Neural cell (in vitro differentiated cells): ENCODE results near the gene PAK5. TPM values are rescaled to one million over a fixed set of nuclear protein-coding genes. Genes with fewer than 3 reads are reported as not detected.

Experiments
- H2AFZ ChIP-seq: fragments of 200-600, 300-800 bp; sonication (generic), shearing (Covaris generic); 2 replicates; pipeline ENCODE4 v1.6.0; 2014; ENCODE audit warnings: low read depth, mild to moderate bottlenecking, antibody characterized with exemption, low read length, moderate library complexity
- H3F3A ChIP-seq: fragments of 200-600 bp; shearing (Covaris generic); 2 replicates; pipeline ENCODE4 v1.6.1; 2016; ENCODE audit warnings: mild to moderate bottlenecking, moderate library complexity, mixed read lengths, antibody characterized with exemption, low read length; ENCODE audit not compliant: insufficient read depth, poor library complexity, severe bottlenecking
- H3K27ac ChIP-seq: fragments of 200-600, 300-800 bp; sonication (generic), shearing (Covaris generic); 2 replicates; pipeline ENCODE4 v1.5.1; 2014; ENCODE audit warnings: mild to moderate bottlenecking, low read length, moderate library complexity
- H3K27me3 ChIP-seq: fragments of 300-800, 200-600 bp; sonication (generic), shearing (Covaris generic); 2 replicates; pipeline ENCODE4 v1.6.0; 2014; ENCODE audit warnings: mild to moderate bottlenecking, low read depth, low read length, moderate library complexity; ENCODE audit not compliant: insufficient read depth
- H3K36me3 ChIP-seq: fragments of 300-800, 200-600 bp; sonication (generic), shearing (Covaris generic); 2 replicates; pipeline ENCODE4 v1.5.1; 2014; ENCODE audit warnings: mild to moderate bottlenecking, antibody characterized with exemption, low read length, moderate library complexity; ENCODE audit not compliant: insufficient read depth
- H3K4me2 ChIP-seq: fragments of 300-800, 200-600 bp; sonication (generic), shearing (Covaris generic); 2 replicates; pipeline ENCODE4 v1.6.0; 2014; ENCODE audit warnings: mild to moderate bottlenecking, low read length
- H3K4me3 ChIP-seq: fragments of 300-800, 200-600 bp; sonication (generic), shearing (Covaris generic); 2 replicates; pipeline ENCODE4 v1.5.1; 2014; ENCODE audit warnings: mild to moderate bottlenecking, low read length, moderate library complexity
- H3K79me2 ChIP-seq: fragments of 200-600 bp; shearing (Covaris generic); replicated peaks from 2 replicates; pipeline ENCODE4 v1.6.0; 2014; ENCODE audit warnings: mild to moderate bottlenecking, low read length, moderate library complexity; ENCODE audit not compliant: insufficient read depth
- H3K9ac ChIP-seq: fragments of 300-800, 200-600 bp; sonication (generic), shearing (Covaris generic); 2 replicates; pipeline ENCODE4 v1.6.1; 2016; ENCODE audit warnings: mild to moderate bottlenecking, low read length, mixed read lengths
- H3K9me2 ChIP-seq: fragments of 200-600 bp; shearing (Covaris generic); 2 replicates; pipeline ENCODE4 v1.6.1; 2016; ENCODE audit warnings: mild to moderate bottlenecking, low read length, mixed read lengths; ENCODE audit not compliant: insufficient read depth
- H3K9me3 ChIP-seq: fragments of 200-600, 300-800 bp; sonication (generic), shearing (Covaris generic); 2 replicates; pipeline ENCODE4 v1.6.1; 2016; ENCODE audit warnings: mild to moderate bottlenecking, mixed run types, low read length, moderate library complexity, mixed read lengths
- H4K20me1 ChIP-seq: fragments of 200-600 bp; shearing (Covaris generic); 2 replicates; pipeline ENCODE4 v1.6.1; 2016; ENCODE audit warnings: mild to moderate bottlenecking, mixed run types; ENCODE audit not compliant: insufficient read depth
- CTCF ChIP-seq: fragments of 450-650 bp; IDR thresholded peaks from 2 replicates; pipeline ENCODE4 v1.5.1; 2014; ENCODE audit warnings: antibody characterized with exemption, mild to moderate bottlenecking, moderate library complexity; ENCODE audit not compliant: poor library complexity, severe bottlenecking
- EP300 ChIP-seq: fragments of 450-650 bp; conservative IDR thresholded peaks from 2 replicates; pipeline ENCODE4 v1.6.1; 2014; ENCODE audit warnings: antibody characterized with exemption, mild to moderate bottlenecking, moderate library complexity; ENCODE audit not compliant: poor library complexity, severe bottlenecking
- EZH2 ChIP-seq: fragments of 200-600, 300-800 bp; shearing (Covaris generic), sonication (generic); IDR thresholded peaks from 2 replicates; pipeline ENCODE4 v1.6.1; 2014; ENCODE audit warnings: antibody characterized with exemption, low read length, borderline replicate concordance, mild to moderate bottlenecking; ENCODE audit not compliant: insufficient read depth, poor library complexity, severe bottlenecking
- MXI1 ChIP-seq: fragments of 450-650 bp; conservative IDR thresholded peaks from 2 replicates; pipeline ENCODE4 v1.6.1; 2014; ENCODE audit warnings: antibody characterized with exemption, mild to moderate bottlenecking; ENCODE audit not compliant: poor library complexity, severe bottlenecking
- POLR2AphosphoS5 ChIP-seq: IDR thresholded peaks from 2 replicates; pipeline ENCODE4 v1.6.1; 2012
- RAD21 ChIP-seq: fragments of 450-650 bp; conservative IDR thresholded peaks from 2 replicates; pipeline ENCODE4 v1.6.1; 2014; ENCODE audit warnings: antibody characterized with exemption, mild to moderate bottlenecking, moderate library complexity
- REST ChIP-seq: IDR thresholded peaks from 2 replicates; pipeline ENCODE4 v1.6.1; 2012; ENCODE audit warnings: borderline replicate concordance
- SMC3 ChIP-seq: fragments of 450-650 bp; conservative IDR thresholded peaks from 2 replicates; pipeline ENCODE4 v1.6.1; 2014; ENCODE audit warnings: antibody characterized with exemption, mild to moderate bottlenecking, moderate library complexity; ENCODE audit not compliant: poor library complexity
- TAF1 ChIP-seq: IDR thresholded peaks from 2 replicates; pipeline ENCODE4 v1.6.1; 2012; ENCODE audit warnings: low read depth
- polyA plus RNA-seq: library from polyadenylated mRNA; depleted of rRNA; stranded (reverse); fragments of >200 nt; gene quantifications from 2 replicates; pipeline ENCODE4 v1.2.3, GENCODE V29; 2014

The PAK5 gene
- polyA plus RNA-seq, 1 donor from 2014 or later, result 48.3 TPM

GRCh38 chr20:9886227-9886626 lies 47.4 kb upstream of the PAK5 start:
- Histone ChIP-seq H3F3A (no peaks in the 10 kb centered on the region), H2AFZ (no peak overlapping the region), H3K36me3 (no peaks in the 10 kb centered on the region), H3K79me2 (no peaks in the 10 kb centered on the region), H3K27ac (no peak overlapping the region), H3K4me3 (no peak overlapping the region), H3K9me2 (no peaks in the 10 kb centered on the region), H3K9me3 (no peaks in the 10 kb centered on the region), H3K27me3 (no peaks in the 10 kb centered on the region), H4K20me1 (no peaks in the 10 kb centered on the region), H3K9ac (no peak overlapping the region), H3K4me2 (no peak overlapping the region)
- TF ChIP-seq CTCF (no peak), REST (no peak), MXI1 (no peak), TAF1 (no peak), POLR2AphosphoS5 (no peak), RAD21 (no peak), SMC3 (no peak), EP300 (no peak), EZH2 (no peak)

GRCh38 chr20:9884666-9885065 lies 45.8 kb upstream of the PAK5 start:
- no peak for TF ChIP-seq POLR2AphosphoS5
- TF ChIP-seq MXI1, result no peak
- TF ChIP-seq SMC3, result no peak
- no peak for TF ChIP-seq REST
- no peak for TF ChIP-seq EP300
- TF ChIP-seq EZH2, result no peak
- no peak for TF ChIP-seq RAD21
- no peak for TF ChIP-seq CTCF
- TF ChIP-seq TAF1, result no peak
- Histone ChIP-seq H4K20me1 (no peaks in the 10 kb centered on the region), H3F3A (no peaks in the 10 kb centered on the region), H3K9me3 (no peaks in the 10 kb centered on the region), H2AFZ (no peak overlapping the region), H3K4me3 (no peak overlapping the region), H3K27me3 (no peaks in the 10 kb centered on the region), H3K27ac (no peak overlapping the region), H3K36me3 (no peaks in the 10 kb centered on the region), H3K9me2 (no peaks in the 10 kb centered on the region), H3K9ac (no peak overlapping the region), H3K4me2 (no peak overlapping the region), H3K79me2 (no peaks in the 10 kb centered on the region)
